ENCODE results near the gene COL21A1. TPM values are rescaled to one million over a fixed set of nuclear protein-coding genes. Genes with fewer than 3 reads are reported as not detected.

Gene COL21A1
- total RNA-seq, 2 donors from 2014 or later = 4.8 to 13.3 TPM

GRCh38 chr6:56038764-56039163 lies 208.6 kb downstream of the COL21A1 start:
- Histone ChIP-seq H3K27me3 (replicated peaks; ENCODE audit: insufficient read depth) (no peaks in the 10 kb centered on the region), H3K4me3 (no peak overlapping the region), H3K36me3 (no peaks in the 10 kb centered on the region), H3K27ac (no peak overlapping the region), H3K4me1 (replicated peaks) (no peaks in the 10 kb centered on the region), H3K9me3 (no peaks in the 10 kb centered on the region)
- 95% methylated on average over 6 of the region's 6 CpGs for WGBS
- no peak for DNase-seq (ENCODE audit: low spot score)
- intact Hi-C loops (cut with DNase I) = no loop called here
- TF ChIP-seq, protein P1, sequence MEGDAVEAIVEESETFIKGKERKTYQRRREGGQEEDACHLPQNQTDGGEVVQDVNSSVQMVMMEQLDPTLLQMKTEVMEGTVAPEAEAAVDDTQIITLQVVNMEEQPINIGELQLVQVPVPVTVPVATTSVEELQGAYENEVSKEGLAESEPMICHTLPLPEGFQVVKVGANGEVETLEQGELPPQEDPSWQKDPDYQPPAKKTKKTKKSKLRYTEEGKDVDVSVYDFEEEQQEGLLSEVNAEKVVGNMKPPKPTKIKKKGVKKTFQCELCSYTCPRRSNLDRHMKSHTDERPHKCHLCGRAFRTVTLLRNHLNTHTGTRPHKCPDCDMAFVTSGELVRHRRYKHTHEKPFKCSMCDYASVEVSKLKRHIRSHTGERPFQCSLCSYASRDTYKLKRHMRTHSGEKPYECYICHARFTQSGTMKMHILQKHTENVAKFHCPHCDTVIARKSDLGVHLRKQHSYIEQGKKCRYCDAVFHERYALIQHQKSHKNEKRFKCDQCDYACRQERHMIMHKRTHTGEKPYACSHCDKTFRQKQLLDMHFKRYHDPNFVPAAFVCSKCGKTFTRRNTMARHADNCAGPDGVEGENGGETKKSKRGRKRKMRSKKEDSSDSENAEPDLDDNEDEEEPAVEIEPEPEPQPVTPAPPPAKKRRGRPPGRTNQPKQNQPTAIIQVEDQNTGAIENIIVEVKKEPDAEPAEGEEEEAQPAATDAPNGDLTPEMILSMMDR (IDR thresholded peaks at IDR 0.05) = no peak
- TF ChIP-seq POLR2AphosphoS5 (IDR thresholded peaks at IDR 0.05) = no peak
- no peak for TF ChIP-seq POLR2A (IDR thresholded peaks at IDR 0.05)

GRCh38 chr6:56037601-56038000 lies 209.8 kb downstream of the COL21A1 start:
- Histone ChIP-seq H3K27me3 (replicated peaks; ENCODE audit: insufficient read depth) (no peaks in the 10 kb centered on the region), H3K4me3 (no peak overlapping the region), H3K27ac (no peak overlapping the region), H3K4me1 (replicated peaks) (no peaks in the 10 kb centered on the region), H3K36me3 (no peaks in the 10 kb centered on the region), H3K9me3 (no peaks in the 10 kb centered on the region)
- WGBS = 66% methylated on average over 1 of the region's 1 CpG
- no peak for DNase-seq (ENCODE audit: low spot score)
- TF ChIP-seq, protein P1 (IDR thresholded peaks at IDR 0.05) = no peak
- TF ChIP-seq POLR2A (IDR thresholded peaks at IDR 0.05) (no peak), POLR2AphosphoS5 (IDR thresholded peaks at IDR 0.05) (no peak)
- intact Hi-C loops (cut with DNase I) = no loop called here

DNA sequence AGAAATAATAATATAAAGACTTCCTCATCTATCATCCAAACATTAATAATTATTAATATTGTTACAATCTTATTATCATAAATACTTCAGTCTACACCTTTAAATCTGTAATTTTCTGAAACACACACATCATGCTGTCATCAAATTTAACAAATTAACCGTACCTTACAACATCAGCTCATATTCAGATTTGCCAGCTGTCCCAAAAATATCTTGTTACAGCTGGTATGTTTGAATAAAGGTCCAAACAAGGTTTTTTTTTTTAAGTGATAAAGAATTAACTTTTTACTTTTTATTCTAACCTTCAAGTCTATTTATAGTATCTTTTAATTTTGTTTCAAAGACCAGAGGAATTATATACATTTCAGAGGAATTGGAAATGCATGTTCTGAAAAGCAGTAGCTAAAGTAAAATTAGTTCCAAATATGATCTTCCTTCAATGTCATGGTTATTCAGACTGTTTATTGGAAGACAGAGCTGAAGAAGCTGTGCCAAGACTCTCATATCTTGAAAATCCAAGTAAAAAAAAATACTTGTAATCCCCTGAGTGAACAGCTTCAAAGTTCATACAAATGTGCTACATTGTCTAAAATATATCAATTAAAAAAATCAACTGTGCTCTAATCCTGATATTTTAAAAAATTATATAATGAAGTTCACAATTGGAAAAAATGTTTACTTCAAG lies 210.3 kb downstream of the COL21A1 start:
- no peaks in the 10 kb centered on the region for H3K27me3 ChIP-seq (replicated peaks; ENCODE audit: insufficient read depth)
- 55% methylated on average over 1 of the region's 1 CpG for WGBS
- intact Hi-C loops (cut with DNase I) = no loop called here
- H3K4me1 ChIP-seq (replicated peaks) = no peaks in the 10 kb centered on the region
- TF ChIP-seq POLR2AphosphoS5 (IDR thresholded peaks at IDR 0.05) (no peak), POLR2A (IDR thresholded peaks at IDR 0.05) (no peak)
- TF ChIP-seq, protein P1 (IDR thresholded peaks at IDR 0.05) = no peak
- H3K9me3 ChIP-seq = no peaks in the 10 kb centered on the region
- H3K36me3 ChIP-seq = no peaks in the 10 kb centered on the region
- H3K27ac ChIP-seq = no peak overlapping the region
- no peak overlapping the region for H3K4me3 ChIP-seq
- DNase-seq (ENCODE audit: low spot score) = no peak

- Histone ChIP-seq H3K27ac (no peak overlapping the region), H3K9me3 (no peaks in the 10 kb centered on the region), H3K4me1 (replicated peaks) (no peaks in the 10 kb centered on the region), H3K36me3 (no peaks in the 10 kb centered on the region), H3K4me3 (no peak overlapping the region), H3K27me3 (replicated peaks; ENCODE audit: insufficient read depth) (no peaks in the 10 kb centered on the region)
- 95% methylated on average over 2 of the region's 2 CpGs for WGBS
- intact Hi-C loops (cut with DNase I) = no loop called here
- no peak for DNase-seq (ENCODE audit: low spot score)
- TF ChIP-seq POLR2A (IDR thresholded peaks at IDR 0.05) = no peak
- no peak for TF ChIP-seq POLR2AphosphoS5 (IDR thresholded peaks at IDR 0.05)
- TF ChIP-seq, protein P1 (IDR thresholded peaks at IDR 0.05) = no peak
Observed at GRCh38 chr6:56033401-56033800, 214.0 kb downstream of the COL21A1 start.

GRCh38 chr6:56032715-56033260 lies 214.6 kb downstream of the COL21A1 start:
- no peak for DNase-seq (ENCODE audit: low spot score)
- 42% methylated on average over 2 of the region's 2 CpGs for WGBS
- no peak overlapping the region for H3K4me3 ChIP-seq
- H3K9me3 ChIP-seq = no peaks in the 10 kb centered on the region
- H3K27ac ChIP-seq = no peak overlapping the region
- intact Hi-C loops (cut with DNase I) = no loop called here
- TF ChIP-seq POLR2AphosphoS5 (IDR thresholded peaks at IDR 0.05) (no peak), POLR2A (IDR thresholded peaks at IDR 0.05) (no peak)
- TF ChIP-seq, protein P1 (IDR thresholded peaks at IDR 0.05) = no peak
- H3K36me3 ChIP-seq = no peaks in the 10 kb centered on the region
- no peaks in the 10 kb centered on the region for H3K4me1 ChIP-seq (replicated peaks)
- H3K27me3 ChIP-seq (replicated peaks; ENCODE audit: insufficient read depth) = no peaks in the 10 kb centered on the region
